HepG2 (cell line): ENCODE data around the gene MAPK9.

ENCODE experiments used
- ATF6 ChIP-seq: sonication (generic); formaldehyde crosslinking; conservative IDR thresholded peaks from 2 replicates; pipeline ENCODE4 v1.4.0; 2020; ENCODE audit warnings: missing genetic modification reagents
- CTCF ChIP-seq: sonication (generic); formaldehyde crosslinking; IDR thresholded peaks from 2 replicates; pipeline ENCODE4 v1.5.0; 2020; ENCODE audit warnings: mild to moderate bottlenecking, missing genetic modification reagents, moderate library complexity
- EP300 ChIP-seq, 3 experiments: sonication (generic) in 1 of 3; formaldehyde crosslinking in 1 of 3; IDR thresholded peaks; 2 replicates each; pipeline versions ENCODE4 v1.5.1 to v1.6.1; 2011 to 2020; ENCODE audit warnings: low read depth in 2 of 3, low read length in 2 of 3, borderline replicate concordance in 1 of 3, improper control_type of control experiment in 1 of 3, mild to moderate bottlenecking in 1 of 3, missing genetic modification reagents in 1 of 3, moderate library complexity in 1 of 3
- ESRRA ChIP-seq: sonication (generic); formaldehyde crosslinking; IDR thresholded peaks from 2 replicates; pipeline ENCODE4 v1.5.1; 2020; ENCODE audit warnings: mild to moderate bottlenecking, low read depth, missing genetic modification reagents
- ETS1 ChIP-seq: sonication (generic); formaldehyde crosslinking; IDR thresholded peaks from 2 replicates; pipeline ENCODE4 v1.4.0; 2020; ENCODE audit warnings: missing genetic modification reagents
- MAZ ChIP-seq, 2 experiments: sonication (generic) in 1 of 2; formaldehyde crosslinking in 1 of 2; IDR thresholded peaks; 2 replicates each; pipeline versions ENCODE4 v1.5.0 to v1.6.1; 2012 to 2020; ENCODE audit warnings: low read depth in 2 of 2, mild to moderate bottlenecking in 2 of 2, borderline replicate concordance in 1 of 2, improper control_type of control experiment in 1 of 2, low read length in 1 of 2, missing genetic modification reagents in 1 of 2, moderate library complexity in 1 of 2
- MYC ChIP-seq: sonication (generic); formaldehyde crosslinking; IDR thresholded peaks from 2 replicates; pipeline ENCODE4 v1.9.0; 2021; ENCODE audit warnings: missing genetic modification reagents, borderline replicate concordance
- REL ChIP-seq: sonication (generic); formaldehyde crosslinking; conservative IDR thresholded peaks from 2 replicates; pipeline ENCODE4 v1.8.0; 2022; ENCODE audit warnings: mild to moderate bottlenecking, missing genetic modification reagents, moderate library complexity
- RXRB ChIP-seq: IDR thresholded peaks from 2 replicates; pipeline ENCODE4 v1.6.1; 2016; ENCODE audit warnings: borderline replicate concordance, missing genetic modification reagents, missing compliant biosample characterization
- SP140L ChIP-seq: sonication (generic); formaldehyde crosslinking; IDR thresholded peaks from 2 replicates; pipeline ENCODE4 v1.4.0; 2020; ENCODE audit warnings: missing genetic modification reagents, borderline replicate concordance
- TAF15 ChIP-seq: fragments of 200-400 bp; formaldehyde crosslinking; IDR thresholded peaks from one replicate; pipeline ENCODE4 v1.6.1; 2018; ENCODE audit warnings: mild to moderate bottlenecking, low read depth, low read length; ENCODE audit not compliant: poor library complexity, severe bottlenecking
- TP53 ChIP-seq: sonication (generic); formaldehyde crosslinking; conservative IDR thresholded peaks from 2 replicates; pipeline ENCODE4 v1.4.0; 2020; ENCODE audit warnings: missing genetic modification reagents
- TF ChIP-seq, protein P1 (sequence below), 2 experiments: IDR thresholded peaks; 2 replicates each; pipeline ENCODE4 v1.6.1; 2011 to 2012; ENCODE audit warnings: low read length in 2 of 2, borderline replicate concordance in 1 of 2, low read depth in 1 of 2, mild to moderate bottlenecking in 1 of 2, moderate library complexity in 1 of 2

DNA sequence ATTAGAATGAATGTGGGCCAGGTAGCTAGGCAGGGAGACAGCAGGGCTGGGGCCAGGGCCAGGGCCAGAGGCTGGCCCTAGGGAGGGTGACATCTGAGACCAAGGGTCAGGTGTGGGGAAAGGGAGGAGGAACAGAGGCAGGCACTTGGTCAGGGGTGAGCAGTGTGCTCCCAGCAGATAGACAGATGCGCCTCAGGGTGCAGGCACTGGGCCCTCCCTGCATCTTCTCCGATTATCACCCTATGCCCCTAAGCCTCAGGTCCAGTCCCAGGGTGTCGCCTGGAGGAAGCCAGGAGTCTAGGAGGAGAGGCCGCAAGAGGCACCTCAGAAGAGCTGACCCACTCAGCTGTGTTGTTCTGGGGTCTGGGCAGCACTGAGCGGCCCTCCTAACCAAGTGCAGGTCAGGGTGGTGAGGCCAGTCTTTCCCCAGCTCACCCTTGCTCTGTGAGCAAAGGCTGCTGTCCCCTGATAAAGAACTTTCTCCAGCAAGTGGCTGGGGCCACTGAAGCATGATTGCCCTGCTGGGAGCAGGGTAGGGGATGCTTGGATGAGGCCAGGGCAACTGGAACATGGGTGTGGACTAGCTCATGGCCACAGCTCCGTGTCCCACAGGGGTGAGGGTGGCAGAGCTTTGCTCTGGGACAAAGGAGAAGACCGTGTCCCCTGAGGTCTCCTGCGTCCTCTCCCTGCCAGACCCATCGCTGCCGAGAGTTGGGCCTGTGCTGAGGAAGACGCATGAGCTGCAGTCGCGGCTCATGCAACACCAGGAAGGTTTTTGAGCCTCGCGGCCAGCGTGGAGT is 80.7 kb downstream of the MAPK9 start:
- TF ChIP-seq ATF6 (CRISPR knock-in tag) (no peak), ETS1 (CRISPR knock-in tag) (no peak), TP53 (CRISPR knock-in tag) (no peak), EP300 (IDR thresholded peaks at IDR 0.05; ENCODE audit: low read depth in 2 of 2, low read length in 2 of 2) (no peak), EP300 (CRISPR knock-in tag; IDR thresholded peaks at IDR 0.05; ENCODE audit: borderline replicate concordance) (no peak), SP140L (CRISPR knock-in tag) (no peak), CTCF (CRISPR knock-in tag) (no peak), RXRB (CRISPR knock-in tag) (no peak), TAF15 (no peak), ESRRA (no peak), REL (CRISPR knock-in tag) (no peak), MYC (CRISPR knock-in tag) (no peak), MAZ (IDR thresholded peaks at IDR 0.05; ENCODE audit: borderline replicate concordance, low read depth, low read length) (no peak), MAZ (CRISPR knock-in tag; IDR thresholded peaks at IDR 0.05; ENCODE audit: low read depth) (no peak)
- TF ChIP-seq, protein P1, sequence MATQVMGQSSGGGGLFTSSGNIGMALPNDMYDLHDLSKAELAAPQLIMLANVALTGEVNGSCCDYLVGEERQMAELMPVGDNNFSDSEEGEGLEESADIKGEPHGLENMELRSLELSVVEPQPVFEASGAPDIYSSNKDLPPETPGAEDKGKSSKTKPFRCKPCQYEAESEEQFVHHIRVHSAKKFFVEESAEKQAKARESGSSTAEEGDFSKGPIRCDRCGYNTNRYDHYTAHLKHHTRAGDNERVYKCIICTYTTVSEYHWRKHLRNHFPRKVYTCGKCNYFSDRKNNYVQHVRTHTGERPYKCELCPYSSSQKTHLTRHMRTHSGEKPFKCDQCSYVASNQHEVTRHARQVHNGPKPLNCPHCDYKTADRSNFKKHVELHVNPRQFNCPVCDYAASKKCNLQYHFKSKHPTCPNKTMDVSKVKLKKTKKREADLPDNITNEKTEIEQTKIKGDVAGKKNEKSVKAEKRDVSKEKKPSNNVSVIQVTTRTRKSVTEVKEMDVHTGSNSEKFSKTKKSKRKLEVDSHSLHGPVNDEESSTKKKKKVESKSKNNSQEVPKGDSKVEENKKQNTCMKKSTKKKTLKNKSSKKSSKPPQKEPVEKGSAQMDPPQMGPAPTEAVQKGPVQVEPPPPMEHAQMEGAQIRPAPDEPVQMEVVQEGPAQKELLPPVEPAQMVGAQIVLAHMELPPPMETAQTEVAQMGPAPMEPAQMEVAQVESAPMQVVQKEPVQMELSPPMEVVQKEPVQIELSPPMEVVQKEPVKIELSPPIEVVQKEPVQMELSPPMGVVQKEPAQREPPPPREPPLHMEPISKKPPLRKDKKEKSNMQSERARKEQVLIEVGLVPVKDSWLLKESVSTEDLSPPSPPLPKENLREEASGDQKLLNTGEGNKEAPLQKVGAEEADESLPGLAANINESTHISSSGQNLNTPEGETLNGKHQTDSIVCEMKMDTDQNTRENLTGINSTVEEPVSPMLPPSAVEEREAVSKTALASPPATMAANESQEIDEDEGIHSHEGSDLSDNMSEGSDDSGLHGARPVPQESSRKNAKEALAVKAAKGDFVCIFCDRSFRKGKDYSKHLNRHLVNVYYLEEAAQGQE (IDR thresholded peaks at IDR 0.05; ENCODE audit: borderline replicate concordance in 1 of 2, low read depth in 1 of 2, low read length in 2 of 2) = no peak
